ENCODE measurements around the gene DCAF6.
"Not testable (repeated sequence)": the region's sequence is repeated elsewhere in the genome, so short reads cannot be mapped to it uniquely, and the experiment has no call there.

Gene DCAF6

GRCh38 chr1:168031627-168032026 is 95.1 kb downstream of the DCAF6 start:
- DNase-seq (ENCODE audit: low spot score) = no peak

- no peak for DNase-seq (ENCODE audit: low spot score)
Observed at GRCh38 chr1:168032029-168032428, 95.5 kb downstream of the DCAF6 start.

- DNase-seq (ENCODE audit: low spot score) = no peak
Observed at GRCh38 chr1:168035345-168035744, 98.9 kb downstream of the DCAF6 start.

DNA sequence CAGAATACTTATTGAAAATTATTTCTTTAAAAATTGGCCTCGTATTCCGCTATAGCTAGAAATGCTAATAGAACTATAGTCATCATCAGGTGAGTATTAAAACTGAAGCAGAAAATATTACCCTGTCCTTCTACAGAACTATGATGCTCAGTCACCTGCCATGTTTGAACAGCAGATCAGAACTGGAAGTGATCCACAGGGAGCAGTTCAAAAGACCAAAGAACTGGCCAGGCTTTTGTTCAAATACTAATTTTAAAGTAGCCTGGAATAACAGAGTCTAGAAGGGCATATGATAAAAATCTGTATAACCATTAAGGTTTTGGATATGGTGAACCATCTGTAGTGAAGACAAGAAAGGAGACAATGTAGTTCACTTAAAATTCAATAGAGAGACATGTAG is 105.9 kb downstream of the DCAF6 start:
- no peak for DNase-seq (ENCODE audit: low spot score)

DNA sequence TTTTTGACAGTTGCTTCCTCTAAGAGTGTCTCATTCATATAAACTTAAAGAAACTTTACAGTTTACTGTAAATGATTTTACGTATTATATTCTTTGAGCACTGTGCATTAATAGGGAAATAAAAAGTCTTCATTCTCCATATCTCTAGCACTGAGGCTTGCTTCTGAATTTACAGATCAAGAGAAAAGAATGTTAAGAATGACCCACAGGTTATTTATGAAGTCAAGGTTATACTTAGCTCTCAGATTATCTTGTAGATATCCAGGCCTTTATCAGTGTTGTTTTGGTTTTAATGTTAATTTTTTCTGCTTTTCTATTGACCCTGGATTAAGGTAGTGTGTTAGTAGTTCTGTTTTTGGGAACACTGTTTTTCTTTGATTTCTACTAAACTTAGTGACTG is 108.8 kb downstream of the DCAF6 start:
- DNase-seq (ENCODE audit: low spot score) = no peak

GRCh38 chr1:168050307-168050706 is 113.8 kb downstream of the DCAF6 start:
- no peak for DNase-seq (ENCODE audit: low spot score)

GRCh38 chr1:168050880-168051279 is 114.4 kb downstream of the DCAF6 start:
- no peak for DNase-seq (ENCODE audit: low spot score)

DNA sequence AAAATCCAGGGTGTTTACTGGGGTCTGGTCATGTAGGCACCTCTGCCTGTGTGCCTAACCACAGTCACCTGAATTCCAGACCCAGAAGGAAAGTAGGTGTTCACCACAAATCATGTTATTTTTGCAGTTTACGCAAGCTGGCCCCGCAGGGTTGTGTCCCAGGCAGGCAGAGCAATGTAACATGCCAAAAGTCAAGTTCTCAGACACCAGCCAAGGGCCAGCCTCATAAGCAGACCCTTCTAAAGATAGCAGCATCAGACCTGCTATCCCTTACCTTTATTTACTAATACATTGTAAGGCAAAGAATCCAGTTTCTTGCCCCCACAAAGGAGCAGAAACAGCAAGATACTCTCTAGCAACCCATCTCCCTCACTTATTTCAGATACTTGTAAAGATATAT is 117.2 kb downstream of the DCAF6 start:
- no peak for DNase-seq (ENCODE audit: low spot score)

DNA sequence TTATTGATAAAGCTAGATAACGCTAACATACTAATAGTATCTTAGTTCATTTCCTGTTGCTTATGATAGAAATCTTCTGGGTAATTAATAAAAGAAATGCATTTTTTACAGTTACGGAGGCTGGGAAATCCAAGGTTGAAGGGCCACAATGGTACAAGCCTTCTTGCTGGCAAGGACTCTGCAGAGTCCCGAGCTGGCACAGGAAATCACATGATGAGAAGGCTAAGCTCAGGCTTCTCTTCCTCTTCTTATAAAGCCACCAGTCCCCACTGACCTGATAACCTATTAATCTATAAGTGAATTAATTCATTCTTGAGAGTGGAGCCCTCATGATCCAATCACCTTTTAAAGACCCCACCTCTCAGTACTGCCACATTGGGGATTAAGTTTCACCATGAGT is 117.6 kb downstream of the DCAF6 start:
- no peak for DNase-seq (ENCODE audit: low spot score)

DNA sequence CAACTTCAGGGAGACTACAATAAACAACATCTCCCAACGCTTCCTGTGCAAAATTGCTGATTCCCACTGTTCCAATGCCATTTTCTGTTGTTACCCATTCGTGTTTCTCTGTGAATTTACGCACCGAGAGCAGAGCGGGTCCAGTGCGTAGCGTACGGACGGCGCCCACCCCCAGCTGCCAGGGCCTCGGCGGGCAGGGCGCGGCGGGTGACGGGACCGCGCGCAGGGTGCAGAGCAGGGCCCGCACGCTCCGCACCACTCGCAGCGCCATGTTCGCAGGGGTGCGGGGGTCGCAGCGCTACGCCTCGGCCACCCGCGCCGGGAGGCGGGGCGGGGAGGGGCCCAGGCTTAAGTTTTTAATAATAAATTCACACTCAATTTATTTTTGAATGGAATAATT is 119.7 kb downstream of the DCAF6 start:
- DNase-seq (ENCODE audit: low spot score) = not testable (repeated sequence)

DNA sequence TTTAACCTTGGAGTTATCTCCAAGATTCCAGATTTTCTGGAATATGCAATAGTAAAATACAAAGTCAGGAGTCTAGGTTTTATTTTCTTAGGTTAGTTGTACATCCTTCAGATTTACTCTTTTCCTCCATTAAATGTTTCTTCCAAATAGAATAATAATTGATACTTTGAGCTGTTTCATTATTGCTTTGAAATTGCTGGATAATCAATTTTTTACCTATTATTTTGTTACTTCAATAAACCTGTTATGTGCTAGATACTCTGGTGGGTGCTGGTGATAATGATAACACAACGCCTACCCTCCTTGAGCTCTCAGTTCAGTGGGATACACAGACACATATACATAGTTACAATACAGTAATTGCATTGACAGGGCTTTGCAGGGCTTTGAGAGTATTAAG is 120.9 kb downstream of the DCAF6 start:
- DNase-seq (ENCODE audit: low spot score) = no peak

DNA sequence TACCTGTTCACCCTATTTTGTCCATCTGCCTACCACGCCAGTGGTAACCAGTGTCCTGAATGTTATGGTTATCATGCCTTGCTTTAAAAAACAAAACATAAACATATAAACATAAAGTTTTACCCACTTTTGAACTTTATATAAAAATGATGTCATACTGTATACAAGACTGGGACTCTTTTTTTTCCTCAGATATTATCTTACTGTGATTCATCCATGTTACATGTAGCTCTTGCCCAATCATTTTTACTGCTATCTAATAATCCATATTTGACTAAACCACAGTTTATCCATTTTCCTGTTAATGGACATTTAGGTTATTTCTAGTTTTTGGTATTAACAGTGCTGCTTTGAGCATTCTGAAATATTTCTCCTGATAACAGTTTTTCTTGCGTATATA is 121.4 kb downstream of the DCAF6 start:
- DNase-seq (ENCODE audit: low spot score) = no peak

DNA sequence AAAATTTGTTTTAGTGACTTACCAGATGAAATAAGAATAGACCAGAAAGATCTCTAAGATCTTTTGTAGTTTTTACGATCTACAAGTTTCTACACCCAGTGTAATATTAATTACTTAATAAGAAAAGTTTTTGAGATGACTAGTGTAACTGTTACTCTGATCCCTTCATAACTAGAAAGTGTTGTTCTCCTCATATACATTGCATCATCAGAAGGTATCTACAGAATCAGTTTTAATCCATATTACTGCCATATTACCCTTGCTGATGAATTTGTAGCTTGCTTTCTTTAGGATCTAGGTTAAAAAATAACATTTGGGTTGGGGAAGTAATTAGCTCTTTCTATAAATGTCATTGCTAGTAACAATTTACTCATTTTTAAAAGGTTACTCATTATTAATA is 127.7 kb downstream of the DCAF6 start:
- no peak for DNase-seq (ENCODE audit: low spot score)

DNA sequence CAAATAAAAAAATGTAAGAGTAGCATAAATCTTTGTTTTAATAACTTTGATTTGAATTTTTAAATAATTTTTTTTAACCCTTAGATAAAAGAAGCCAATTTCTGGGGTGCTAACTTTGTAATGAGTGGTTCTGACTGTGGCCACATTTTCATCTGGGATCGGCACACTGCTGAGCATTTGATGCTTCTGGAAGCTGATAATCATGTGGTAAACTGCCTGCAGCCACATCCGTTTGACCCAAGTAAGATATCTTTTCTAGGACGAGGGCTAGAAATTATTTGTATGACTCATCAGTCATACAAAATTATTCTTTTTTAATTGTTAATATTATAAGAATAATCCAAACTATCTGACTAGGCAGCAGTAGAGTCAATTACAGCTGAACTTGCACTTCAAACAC is 129.0 kb downstream of the DCAF6 start:
- no peak for DNase-seq (ENCODE audit: low spot score)

DNA sequence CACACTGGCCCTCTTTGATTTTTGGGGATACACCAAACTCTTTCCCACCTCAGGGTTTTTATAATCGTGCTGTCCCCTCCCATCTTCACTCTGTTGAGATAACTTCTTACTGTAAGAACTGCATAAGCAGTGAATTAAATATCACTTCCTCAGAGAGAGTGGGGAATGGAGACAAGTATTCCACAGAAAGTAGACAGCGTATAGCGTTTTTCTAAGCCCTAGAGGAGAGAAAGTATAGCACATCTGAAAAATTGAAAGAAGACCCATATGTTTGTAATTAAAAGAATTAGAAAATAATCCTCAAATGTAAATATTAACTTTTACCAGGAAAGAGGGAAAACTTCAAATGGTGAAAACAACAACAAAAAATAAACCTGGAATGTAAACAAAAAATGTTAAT is 132.9 kb downstream of the DCAF6 start:
- no peak for DNase-seq (ENCODE audit: low spot score)

- no peak for DNase-seq (ENCODE audit: low spot score)
Observed at GRCh38 chr1:168079761-168080160, 143.3 kb downstream of the DCAF6 start.

GRCh38 chr1:168081373-168082007 is 145.0 kb downstream of the DCAF6 start:
- DNase-seq (ENCODE audit: low spot score) = no peak

DNA sequence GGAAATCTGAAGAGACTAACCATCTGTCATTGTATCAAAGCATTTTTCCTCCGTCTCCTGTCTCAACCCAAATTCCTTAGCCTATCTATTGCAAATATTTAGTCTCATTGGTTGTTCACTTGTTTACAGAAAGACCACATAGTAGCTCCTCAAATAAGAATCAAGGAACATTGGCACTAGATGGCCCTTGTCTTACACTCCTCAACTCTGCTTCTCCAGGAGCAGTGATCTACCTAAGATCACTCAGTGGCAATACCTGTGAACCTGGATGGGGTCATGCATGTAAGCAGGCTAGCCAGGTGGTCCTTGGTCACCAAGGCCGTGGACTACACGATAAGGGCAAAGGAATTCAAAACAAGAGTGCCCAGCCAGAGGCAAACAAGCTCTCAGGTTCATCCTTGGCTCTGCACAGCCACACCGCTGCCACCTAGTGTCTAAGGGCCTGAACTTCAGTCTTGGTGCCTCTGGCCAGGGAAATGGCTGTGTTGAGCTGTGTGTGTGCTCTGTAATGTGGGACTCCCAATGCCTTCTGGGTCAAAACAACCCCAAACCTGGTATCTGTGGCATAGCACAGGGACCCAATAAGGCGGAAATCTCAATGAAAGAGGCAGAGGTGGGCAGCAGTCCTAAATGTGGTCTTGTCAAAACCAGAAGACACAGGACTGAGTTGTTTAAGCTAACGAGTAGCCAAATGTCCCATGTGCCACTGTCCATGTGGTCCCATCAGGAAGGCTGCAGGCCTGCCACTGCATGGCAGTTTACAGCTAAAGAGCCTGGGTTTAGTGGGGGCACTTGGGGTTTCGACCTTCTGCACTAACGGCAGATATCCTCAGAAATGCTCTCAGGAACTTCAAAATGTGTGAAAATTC is 145.8 kb downstream of the DCAF6 start:
- peak; percentile 85 for DNase-seq (ENCODE audit: low spot score)

GRCh38 chr1:168083456-168084325 is 147.2 kb downstream of the DCAF6 start:
- DNase-seq (ENCODE audit: low spot score) = no peak

DNA sequence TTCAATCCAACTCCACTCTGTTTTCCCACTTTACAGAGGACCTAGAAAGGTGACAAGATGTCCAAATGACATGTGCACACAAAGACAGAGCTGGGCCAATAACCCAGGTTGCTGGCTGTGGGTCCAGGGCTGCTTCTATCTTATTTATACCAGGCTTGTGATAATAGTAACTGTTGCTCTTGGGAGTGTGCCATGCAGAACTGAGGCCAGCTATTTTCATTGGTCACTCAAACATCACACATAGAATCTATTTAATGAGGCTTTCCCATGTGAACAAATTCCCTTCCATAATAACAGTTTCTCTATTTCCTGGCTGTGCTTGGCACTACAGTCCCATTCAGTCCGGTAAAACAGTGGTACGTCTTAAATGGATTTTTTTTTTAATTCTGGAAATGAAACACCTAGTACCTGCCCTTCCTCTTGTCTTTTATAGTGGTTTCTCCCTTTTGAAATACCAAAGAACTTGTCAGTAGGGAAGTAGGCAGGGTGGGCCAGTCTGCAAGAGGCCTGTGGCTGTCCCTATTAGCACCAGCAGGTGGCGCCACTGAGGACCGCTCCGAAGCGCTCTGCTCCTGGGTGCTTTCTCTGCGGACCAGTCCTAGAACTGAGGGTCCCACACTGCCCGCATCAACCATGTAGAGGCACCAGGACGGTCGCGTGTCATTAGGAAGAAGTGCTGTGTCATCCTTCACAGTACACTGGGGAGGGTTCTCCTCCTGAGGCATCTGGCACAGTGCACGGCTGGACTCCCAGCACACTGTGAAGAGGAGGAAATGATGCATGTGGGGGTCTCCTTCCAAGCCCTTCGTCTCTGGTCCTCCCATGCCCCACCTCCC is 148.1 kb downstream of the DCAF6 start:
- DNase-seq (ENCODE audit: low spot score) = peak; percentile 87

DNA sequence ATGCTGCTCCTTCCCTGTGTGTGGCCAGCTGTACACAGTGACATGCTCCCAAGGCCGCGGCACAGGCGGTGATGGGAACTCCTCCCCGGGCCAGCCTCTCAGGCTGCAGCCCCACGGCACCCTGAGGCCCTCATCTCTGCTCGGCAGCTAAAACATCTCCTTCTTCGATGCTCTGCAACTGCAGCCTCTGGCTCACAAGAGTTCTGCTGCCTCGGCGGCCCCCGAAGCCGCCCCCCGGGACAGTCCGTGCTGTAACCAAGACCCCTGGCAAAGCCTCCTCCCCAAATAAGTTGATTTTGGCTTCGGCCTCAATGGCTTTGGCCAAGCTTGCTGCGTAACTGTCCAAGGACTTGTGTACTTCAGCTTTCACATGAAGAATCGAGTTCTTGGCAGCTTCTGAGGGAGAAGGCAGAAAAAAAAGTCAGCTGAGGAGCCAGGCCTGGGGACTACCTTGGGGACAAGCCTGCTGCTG is 149.0 kb downstream of the DCAF6 start:
- DNase-seq (ENCODE audit: low spot score) = no peak

DNA sequence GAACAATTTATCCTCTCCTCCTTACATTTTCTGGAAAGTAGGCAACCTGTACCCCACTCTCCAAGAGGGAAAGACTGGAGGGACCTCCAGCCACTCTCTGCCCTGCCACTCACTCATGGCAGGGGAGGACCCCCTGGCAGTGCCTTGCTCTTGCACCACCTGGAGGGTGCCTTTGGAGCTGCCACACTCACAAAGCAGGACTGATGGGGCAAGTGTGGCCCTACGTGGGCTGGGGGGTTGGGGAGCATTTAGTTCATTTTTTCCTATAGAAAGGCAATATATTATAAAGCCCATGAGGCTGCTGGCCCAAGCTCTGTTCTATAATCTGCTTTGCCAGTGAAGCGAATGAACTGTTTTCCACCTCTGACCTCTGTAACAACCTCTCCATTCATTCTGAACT is 150.0 kb downstream of the DCAF6 start:
- DNase-seq (ENCODE audit: low spot score) = no peak

Measured in iPS-NIHi11 (cell line).